Common myeloid progenitor, CD34-positive (primary cell): Measurements from ENCODE around the gene CDH23.

Experiments used
- CTCF ChIA-PET: fragments of 350-600 bp; sonication (Branson Sonifier 250); formaldehyde crosslinking; loops from one replicate; lab custom pipeline; 2021; ENCODE audit warnings: antibody characterized with exemption; lab: Charles Lee
- POLR2A ChIA-PET: fragments of 350-600 bp; sonication (Branson Sonifier 250); formaldehyde crosslinking; loops from one replicate; lab custom pipeline; 2021; ENCODE audit warnings: antibody characterized with exemption; lab: Charles Lee
- DNase-seq, 3 donors: peaks; one replicate each; pipeline versions ENCODE4 v3.0.0 to v3.0.0-alpha.2; 2013
- H3K27ac ChIP-seq, 2 experiments: 1 replicate in 1 of 2; 2 replicates in 1 of 2; pipeline ENCODE4 v1.7.0; 2013; ENCODE audit warnings: inconsistent platforms in 2 of 2, low read length in 2 of 2, mild to moderate bottlenecking in 2 of 2, low read depth in 1 of 2, moderate library complexity in 1 of 2; ENCODE audit not compliant: severe bottlenecking in 2 of 2, insufficient read depth in 1 of 2, poor library complexity in 1 of 2
- H3K27me3 ChIP-seq, 5 experiments: replicated peaks in 2 of 5; 1 replicate in 3 of 5; 2 replicates in 2 of 5; pipeline versions ENCODE4 v1.6.1 to v1.7.0; 2013; ENCODE audit warnings: low read length in 4 of 5, mild to moderate bottlenecking in 2 of 5, moderate library complexity in 2 of 5, inconsistent platforms in 1 of 5; ENCODE audit not compliant: insufficient read depth in 5 of 5, control insufficient read depth in 4 of 5
- H3K36me3 ChIP-seq, 4 experiments: 1 replicate in 2 of 4; 2 replicates in 2 of 4; pipeline versions ENCODE4 v1.6.1 to v1.7.0; 2013; ENCODE audit warnings: low read length in 3 of 4, control low read depth in 1 of 4, mild to moderate bottlenecking in 1 of 4; ENCODE audit not compliant: control insufficient read depth in 4 of 4, insufficient read depth in 4 of 4
- H3K4me1 ChIP-seq, 4 experiments: 1 replicate in 3 of 4; 2 replicates in 1 of 4; pipeline versions ENCODE4 v1.6.1 to v1.7.1; 2013; ENCODE audit warnings: low read length in 3 of 4, mild to moderate bottlenecking in 3 of 4, control low read depth in 1 of 4, inconsistent platforms in 1 of 4, moderate library complexity in 1 of 4; ENCODE audit not compliant: control insufficient read depth in 4 of 4, insufficient read depth in 4 of 4; ENCODE audit errors: control extremely low read depth in 1 of 4
- H3K4me3 ChIP-seq, 7 experiments: 1 replicate in 4 of 7; 2 replicates in 3 of 7; pipeline versions ENCODE4 v1.5.1 to v1.7.0; 2013; ENCODE audit warnings: mild to moderate bottlenecking in 7 of 7, low read length in 6 of 7, moderate library complexity in 6 of 7, inconsistent platforms in 2 of 7, low read depth in 2 of 7, control low read depth in 1 of 7; ENCODE audit not compliant: insufficient read depth in 4 of 7, control insufficient read depth in 1 of 7; ENCODE audit errors: extremely low read depth in 1 of 7
- H3K9me3 ChIP-seq, 5 experiments: 1 replicate in 4 of 5; 2 replicates in 1 of 5; pipeline versions ENCODE4 v1.6.1 to v1.7.1; 2013; ENCODE audit warnings: low read length in 4 of 5, mild to moderate bottlenecking in 2 of 5, inconsistent platforms in 1 of 5, low read depth in 1 of 5, moderate library complexity in 1 of 5; ENCODE audit not compliant: control insufficient read depth in 4 of 5, insufficient read depth in 2 of 5; ENCODE audit errors: control extremely low read depth in 1 of 5
- WGBS: methylation state at CpG from one replicate; pipeline ENCODE4 v1.1.5; 2013; ENCODE audit not compliant: insufficient coverage; 5-methylcytosine and 5-hydroxymethylcytosine counted together

The CDH23 gene

DNA sequence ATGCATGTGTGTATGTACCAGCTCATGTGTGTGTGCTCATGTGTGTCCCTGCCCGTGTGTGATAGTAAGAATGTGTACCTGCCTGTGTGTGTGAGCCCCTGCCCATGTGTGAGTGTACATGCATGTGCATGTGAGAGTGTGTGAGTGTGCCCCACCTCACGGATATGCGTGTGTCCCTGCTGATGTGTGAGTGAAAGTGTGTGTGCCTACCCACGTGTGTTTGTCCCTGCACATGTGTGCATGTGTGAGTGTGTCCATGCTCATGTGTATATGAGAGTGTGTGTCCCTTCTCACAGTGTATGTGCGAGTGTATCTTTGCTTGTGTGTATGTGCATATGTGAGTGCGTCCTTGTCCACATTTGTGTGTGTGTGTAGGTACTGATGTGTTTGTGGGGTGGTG is 69.6 kb downstream of the CDH23 start:
- H3K4me3 ChIP-seq: no peak overlapping the region
- CTCF ChIA-PET: no interaction called here

DNA sequence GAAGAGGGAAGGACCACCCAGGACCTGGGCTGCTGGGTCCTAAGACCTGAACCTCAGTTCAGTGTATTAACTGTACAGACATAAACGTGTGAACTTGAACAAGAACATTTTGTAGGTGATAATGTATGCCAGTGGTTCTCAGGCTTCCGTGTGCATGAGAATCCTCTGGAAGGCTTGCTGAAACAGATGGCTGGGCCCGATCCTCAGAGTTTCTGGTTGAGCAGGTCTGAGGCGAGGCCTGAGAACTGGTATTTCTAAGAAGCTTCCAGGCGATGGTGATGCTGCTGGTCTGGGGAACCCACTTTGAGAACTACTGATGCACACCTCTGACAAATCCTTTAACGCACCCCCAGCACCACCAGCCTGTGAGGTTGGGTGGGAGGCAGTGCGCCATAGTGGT is 70.4 kb downstream of the CDH23 start:
- Histone ChIP-seq H3K4me3 (no peak overlapping the region), H3K9me3 (no peaks in the 10 kb centered on the region), H3K27ac (no peak overlapping the region), H3K36me3 (no peaks in the 10 kb centered on the region), H3K4me1 (no peaks in the 10 kb centered on the region), H3K27me3 (peaks cover 0 to 3% (median 0%) of the 10 kb centered on the region in 5 experiments)
- 98% methylated on average over 6 of the region's 7 CpGs for WGBS
- ChIA-PET CTCF (no interaction called here), POLR2A (no interaction called here)
- no peak for DNase-seq

More for the DNA sequence above, 69.6 kb downstream of the CDH23 start:
- no peaks in the 10 kb centered on the region for H3K9me3 ChIP-seq
- H3K36me3 ChIP-seq: no peaks in the 10 kb centered on the region
- H3K27ac ChIP-seq: no peak overlapping the region
- 98% methylated on average over 5 of the region's 6 CpGs for WGBS
- POLR2A ChIA-PET: no interaction called here
- peaks cover 0 to 3% (median 0%) of the 10 kb centered on the region in 5 experiments for H3K27me3 ChIP-seq
- DNase-seq: no peak
- no peaks in the 10 kb centered on the region for H3K4me1 ChIP-seq

DNA sequence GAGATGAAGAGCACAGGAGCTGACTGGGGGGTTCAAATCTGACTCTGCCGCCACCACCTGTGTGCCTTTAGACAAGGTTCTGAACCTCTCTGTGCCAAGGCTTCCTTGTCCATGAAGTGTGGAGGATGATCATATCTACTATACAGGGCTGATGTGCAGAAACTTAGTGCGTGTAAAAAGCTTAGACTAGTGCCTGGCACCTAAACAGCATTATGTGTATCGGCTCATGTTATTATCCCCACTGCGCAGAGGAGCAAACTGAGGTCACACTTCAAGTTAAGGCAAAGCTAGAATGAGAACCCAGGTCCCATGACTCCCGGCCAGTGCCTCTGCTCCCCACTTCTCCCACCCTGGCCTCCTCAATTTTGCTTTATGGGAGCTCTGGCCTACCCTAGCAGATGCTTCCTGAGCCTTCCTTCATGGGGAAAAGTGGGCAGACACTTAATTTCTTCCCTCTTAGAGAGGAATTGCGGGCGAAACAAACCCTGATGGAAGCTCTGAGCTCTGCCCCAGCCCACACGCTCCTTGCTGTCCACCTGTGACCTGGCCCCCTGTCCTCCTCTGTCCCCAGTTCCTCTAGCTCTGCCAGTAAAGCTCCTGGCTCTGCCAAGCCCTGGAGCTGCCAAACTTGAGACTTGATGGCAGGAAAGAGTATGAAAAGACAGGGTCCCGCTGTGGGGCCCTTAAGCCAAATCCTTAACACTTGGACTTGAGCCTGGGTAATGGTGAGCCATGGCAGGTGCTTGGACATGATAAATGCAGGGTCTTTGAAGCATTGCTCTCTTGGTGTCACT is 71.0 kb downstream of the CDH23 start:
- POLR2A ChIA-PET: interaction anchor here (1.1 kb wide), 1 partner anchor 10 kb away, joined by 4 read pairs; no protein-coding TSS in a partner anchor
- Histone ChIP-seq H3K36me3 (no peaks in the 10 kb centered on the region), H3K4me3 (no peak overlapping the region), H3K27ac (no peak overlapping the region), H3K9me3 (no peaks in the 10 kb centered on the region), H3K4me1 (no peaks in the 10 kb centered on the region), H3K27me3 (peaks cover 0 to 3% (median 0%) of the 10 kb centered on the region in 5 experiments)
- 99% methylated on average over 9 of the region's 9 CpGs for WGBS
- DNase-seq: no peak
- CTCF ChIA-PET: interaction anchor here (1.3 to 1.5 kb wide), 3 partner anchors 20 to 104 kb away, joined by 3 to 4 read pairs (median 4); no protein-coding TSS in a partner anchor

DNA sequence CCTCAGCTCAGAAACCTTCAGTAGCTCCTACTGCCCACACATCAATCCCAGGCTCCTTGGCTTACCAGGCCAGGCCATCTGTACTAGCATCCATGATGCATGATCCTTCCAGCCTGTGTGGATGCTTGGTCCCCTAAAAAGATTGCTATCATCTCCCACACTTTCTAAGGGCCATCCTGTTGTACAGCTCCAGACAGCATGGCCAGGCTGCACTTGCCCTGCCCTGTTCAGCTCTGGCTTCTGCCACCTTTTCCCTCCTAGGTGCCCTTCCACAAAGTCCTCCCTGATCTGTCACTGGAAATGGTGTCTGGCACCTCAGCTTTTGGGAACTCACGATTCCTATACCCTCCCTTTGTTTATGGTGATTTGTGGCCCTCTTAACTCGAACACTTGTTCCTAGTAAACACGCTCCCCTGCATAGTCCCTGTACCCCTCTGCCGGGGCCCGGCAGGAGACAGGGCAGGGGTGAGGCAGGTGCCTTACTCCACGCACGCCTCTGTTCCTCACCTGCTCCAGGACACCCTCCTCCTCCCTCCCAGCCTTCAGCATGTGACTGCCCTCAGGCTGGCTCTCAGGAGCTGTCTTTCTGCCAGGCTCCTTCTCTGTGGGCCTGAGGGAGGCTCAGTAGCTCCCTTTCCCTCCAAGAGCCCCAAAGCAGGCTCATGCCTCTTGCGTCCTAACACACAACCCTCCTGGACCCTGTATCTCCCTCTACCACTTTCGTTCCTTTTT is 71.8 kb downstream of the CDH23 start:
- H3K4me1 ChIP-seq: no peaks in the 10 kb centered on the region
- H3K27ac ChIP-seq: no peak overlapping the region
- H3K4me3 ChIP-seq: no peak overlapping the region
- H3K9me3 ChIP-seq: no peaks in the 10 kb centered on the region
- ChIA-PET POLR2A (interaction anchor here (0.5 to 1.1 kb wide), 2 partner anchors 11 to 66 kb away, joined by 3 to 4 read pairs; no protein-coding TSS in a partner anchor), CTCF (interaction anchor here (1.2 to 1.5 kb wide), 4 partner anchors 12 to 104 kb away, joined by 3 to 4 read pairs (median 4); no protein-coding TSS in a partner anchor)
- 98% methylated on average over 7 of the region's 9 CpGs for WGBS
- DNase-seq: no peak
- H3K36me3 ChIP-seq: no peaks in the 10 kb centered on the region
- peaks cover 0 to 3% (median 0%) of the 10 kb centered on the region in 5 experiments for H3K27me3 ChIP-seq

DNA sequence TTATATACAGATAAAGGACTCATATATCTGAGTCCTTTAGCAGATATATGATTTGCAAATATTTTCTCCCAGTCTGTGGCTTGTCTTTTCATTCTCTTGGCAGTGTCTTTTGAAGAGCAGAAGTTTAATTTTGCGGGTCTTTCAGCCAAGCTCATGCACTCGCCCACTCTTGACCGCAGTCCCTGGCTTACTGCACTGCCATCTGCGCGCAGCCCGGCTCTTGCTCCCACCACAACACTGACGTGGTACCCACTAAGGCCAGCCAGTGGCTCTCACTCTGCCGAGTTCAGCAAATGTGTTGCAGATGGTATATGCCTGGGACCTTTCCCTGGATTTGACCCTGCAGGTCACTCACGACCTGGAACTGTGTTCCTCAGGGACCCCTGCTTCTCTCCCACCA is 74.3 kb downstream of the CDH23 start:
- POLR2A ChIA-PET: no interaction called here
- over 99% methylated on average over 9 of the region's 9 CpGs for WGBS

DNA sequence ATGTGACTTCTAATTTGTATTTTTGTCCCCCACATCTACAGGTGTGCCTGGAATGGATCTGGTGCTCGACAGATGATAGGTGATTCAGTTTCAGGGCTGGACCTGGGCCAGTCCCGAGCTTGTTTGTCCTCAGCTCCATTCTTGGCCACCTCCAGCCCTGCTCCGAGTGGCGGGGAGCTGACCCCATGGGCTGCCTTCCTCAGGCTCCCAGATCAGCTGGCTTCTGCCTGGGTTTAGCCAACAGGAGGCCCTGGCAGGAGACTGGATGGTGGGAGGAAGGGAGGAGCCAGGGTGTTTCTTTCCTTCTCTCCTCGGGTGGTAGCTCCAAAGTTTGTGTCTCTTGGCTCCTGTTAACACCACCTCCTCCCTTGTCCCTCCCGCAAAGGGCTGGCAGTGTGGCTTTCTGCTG is 75.2 kb downstream of the CDH23 start:
- Histone ChIP-seq H3K4me1 (peaks cover 0 to 22% (median 19%) of the 10 kb centered on the region in 4 experiments), H3K9me3 (no peaks in the 10 kb centered on the region), H3K36me3 (no peaks in the 10 kb centered on the region), H3K27ac (no peak overlapping the region), H3K4me3 (no peak overlapping the region), H3K27me3 (no peaks in the 10 kb centered on the region)
- ChIA-PET CTCF (interaction anchor here (0.6 kb wide), 1 partner anchor 84 kb away, joined by 3 read pairs; no protein-coding TSS in a partner anchor), POLR2A (no interaction called here)
- no peak for DNase-seq
- WGBS: 100% methylated on average over 3 of the region's 6 CpGs

More for the DNA sequence above, 74.3 kb downstream of the CDH23 start:
- DNase-seq: no peak
- H3K36me3 ChIP-seq: no peaks in the 10 kb centered on the region
- no peaks in the 10 kb centered on the region for H3K27me3 ChIP-seq
- CTCF ChIA-PET: no interaction called here
- no peak overlapping the region for H3K4me3 ChIP-seq
- H3K4me1 ChIP-seq: peaks cover 0 to 17% (median 15%) of the 10 kb centered on the region in 4 experiments
- H3K9me3 ChIP-seq: no peaks in the 10 kb centered on the region
- H3K27ac ChIP-seq: no peak overlapping the region
